IMR-90 (cell line): Measurements from ENCODE around the gene MOV10L1. TPM values are rescaled to one million over a fixed set of nuclear protein-coding genes. Genes with fewer than 3 reads are reported as not detected.

Source experiments
- ATAC-seq: fragments of 200-7000 bp; cut with Tn5 transposase; 2 replicates; pipeline ENCODE4 v1.9.1; 2020; ENCODE audit warnings: low read depth, mild to moderate bottlenecking, moderate library complexity
- BruUV-seq: library from RNA; stranded (reverse); fragments of 400-500 nt; replicated peaks from 2 replicates; lab custom pipeline; 2021; lab: Mats Ljungman, UMichigan
- CTCF ChIA-PET: fragments of 300-600 bp; formaldehyde crosslinking; extraction: SDS; loops from one replicate; lab custom pipeline; 2021; ENCODE audit warnings: antibody characterized with exemption; lab: Yijun Ruan, JAX
- POLR2A ChIA-PET: fragments of 300-600 bp; sonication (Branson Sonifier 250); formaldehyde crosslinking; loops from one replicate; lab custom pipeline; 2022; ENCODE audit warnings: antibody characterized with exemption; ENCODE audit not compliant: unreplicated experiment; lab: Charles Lee
- DNase-seq: peaks from one replicate; pipeline ENCODE4 v3.0.0; 2013
- H2AFZ ChIP-seq: replicated peaks from 2 replicates; pipeline ENCODE3; 2013; ENCODE audit warnings: low read length, mild to moderate bottlenecking; ENCODE audit not compliant: poor library complexity
- H2AK5ac ChIP-seq: 2 replicates; pipeline ENCODE4 v1.6.1; 2013; ENCODE audit warnings: low read depth, low read length, inconsistent platforms
- H2AK9ac ChIP-seq: replicated peaks from 2 replicates; pipeline ENCODE3; 2013; ENCODE audit warnings: mild to moderate bottlenecking, low read depth, low read length, moderate library complexity; ENCODE audit not compliant: poor library complexity
- H2BK120ac ChIP-seq: 2 replicates; pipeline ENCODE4 v1.6.1; 2013; ENCODE audit warnings: low read depth, low read length, inconsistent platforms
- H2BK15ac ChIP-seq: 3 replicates; pipeline ENCODE4 v1.6.1; 2013; ENCODE audit warnings: low read depth, low read length, inconsistent platforms
- H2BK20ac ChIP-seq: 2 replicates; pipeline ENCODE4 v1.6.1; 2013; ENCODE audit warnings: low read depth, mild to moderate bottlenecking, inconsistent platforms, low read length, moderate library complexity
- H2BK5ac ChIP-seq: 2 replicates; pipeline ENCODE4 v1.6.1; 2013; ENCODE audit warnings: mild to moderate bottlenecking, low read depth, low read length, inconsistent platforms; ENCODE audit not compliant: poor library complexity, severe bottlenecking
- H3K14ac ChIP-seq: replicated peaks from 2 replicates; pipeline ENCODE4 v1.6.1; 2013; ENCODE audit warnings: low read depth, low read length, inconsistent platforms
- H3K18ac ChIP-seq: 2 replicates; pipeline ENCODE4 v1.6.1; 2013; ENCODE audit warnings: low read depth, low read length, control low read depth
- H3K23ac ChIP-seq: 2 replicates; pipeline ENCODE4 v1.6.1; 2013; ENCODE audit warnings: low read depth, low read length, inconsistent platforms
- H3K27ac ChIP-seq: 2 replicates; pipeline ENCODE4 v1.5.1; 2013; ENCODE audit warnings: mild to moderate bottlenecking, control low read depth, low read length; ENCODE audit not compliant: insufficient read depth
- H3K27me3 ChIP-seq: 2 replicates; pipeline ENCODE4 v1.6.1; 2013; ENCODE audit warnings: low read length; ENCODE audit not compliant: control insufficient read depth, insufficient read depth
- H3K36me3 ChIP-seq: 2 replicates; pipeline ENCODE4 v1.6.1; 2013; ENCODE audit warnings: low read length, mixed read lengths; ENCODE audit not compliant: control insufficient read depth, insufficient read depth
- H3K4ac ChIP-seq: 2 replicates; pipeline ENCODE4 v1.6.1; 2013; ENCODE audit warnings: low read depth, low read length, inconsistent platforms
- H3K4me1 ChIP-seq: 2 replicates; pipeline ENCODE4 v1.6.1; 2013; ENCODE audit warnings: low read length, mixed read lengths; ENCODE audit not compliant: control insufficient read depth, insufficient read depth
- H3K4me2 ChIP-seq: 2 replicates; pipeline ENCODE4 v1.6.1; 2013; ENCODE audit warnings: low read depth, mild to moderate bottlenecking, control low read depth, low read length, moderate library complexity
- H3K4me3 ChIP-seq: 2 replicates; pipeline ENCODE4 v1.5.1; 2013; ENCODE audit warnings: low read depth, mild to moderate bottlenecking, control low read depth, low read length, moderate library complexity; ENCODE audit not compliant: insufficient read depth
- H3K56ac ChIP-seq: 2 replicates; pipeline ENCODE4 v1.6.1; 2013; ENCODE audit warnings: low read length, inconsistent platforms; ENCODE audit not compliant: insufficient read depth; ENCODE audit errors: extremely low read depth
- H3K79me1 ChIP-seq, 2 experiments: 2 replicates each; pipeline ENCODE4 v1.6.1; 2013; ENCODE audit warnings: low read length in 2 of 2, inconsistent platforms in 1 of 2, low read depth in 1 of 2
- H3K9ac ChIP-seq: 2 replicates; pipeline ENCODE4 v1.6.1; 2013; ENCODE audit warnings: low read depth, low read length, control low read depth
- H3K9me1 ChIP-seq: 2 replicates; pipeline ENCODE4 v1.6.1; 2013; ENCODE audit warnings: low read length, inconsistent platforms; ENCODE audit not compliant: insufficient read depth
- H3K9me3 ChIP-seq: 2 replicates; pipeline ENCODE4 v1.6.1; 2013; ENCODE audit warnings: low read length; ENCODE audit not compliant: control insufficient read depth, insufficient read depth
- H4K20me1 ChIP-seq: 2 replicates; pipeline ENCODE4 v1.6.1; 2013; ENCODE audit warnings: low read length, inconsistent platforms; ENCODE audit not compliant: insufficient read depth
- H4K5ac ChIP-seq: 2 replicates; pipeline ENCODE4 v1.6.1; 2013; ENCODE audit warnings: mild to moderate bottlenecking, low read depth, low read length, control low read depth
- H4K8ac ChIP-seq, 2 experiments: 2 replicates each; pipeline ENCODE4 v1.6.1; 2013; ENCODE audit warnings: low read depth in 2 of 2, low read length in 2 of 2, control low read depth in 1 of 2, inconsistent platforms in 1 of 2
- H4K91ac ChIP-seq: 2 replicates; pipeline ENCODE4 v1.6.1; 2013; ENCODE audit warnings: low read depth, low read length, inconsistent platforms; ENCODE audit not compliant: insufficient read depth
- BHLHE40 ChIP-seq: fragments of 150-350 bp; IDR thresholded peaks from 2 replicates; pipeline ENCODE4 v1.6.1; 2016; ENCODE audit warnings: mild to moderate bottlenecking, low read depth, low read length
- CTCF ChIP-seq: conservative IDR thresholded peaks from 2 replicates; pipeline ENCODE4 v1.5.1; 2012; ENCODE audit warnings: mild to moderate bottlenecking, low read depth, low read length, improper control_type of control experiment
- FOS ChIP-seq: fragments of 150-350 bp; IDR thresholded peaks from 2 replicates; pipeline ENCODE4 v1.6.1; 2016; ENCODE audit warnings: low read depth, low read length
- MXI1 ChIP-seq: IDR thresholded peaks from 2 replicates; pipeline ENCODE4 v1.6.1; 2012; ENCODE audit warnings: low read depth, mild to moderate bottlenecking, low read length, moderate library complexity, borderline replicate concordance
- RAD21 ChIP-seq: IDR thresholded peaks from 2 replicates; pipeline ENCODE4 v1.6.1; 2012; ENCODE audit warnings: low read length, improper control_type of control experiment
- RFX5 ChIP-seq: IDR thresholded peaks from 2 replicates; pipeline ENCODE4 v1.8.0; 2012; ENCODE audit warnings: low read depth, mild to moderate bottlenecking, low read length, moderate library complexity
- SMC3 ChIP-seq: fragments of 150-350 bp; IDR thresholded peaks from 2 replicates; pipeline ENCODE4 v1.6.1; 2016; ENCODE audit warnings: low read depth, mild to moderate bottlenecking, antibody characterized with exemption, low read length, moderate library complexity
- USF2 ChIP-seq: fragments of 150-350 bp; IDR thresholded peaks from 2 replicates; pipeline ENCODE4 v1.6.1; 2017; ENCODE audit warnings: mild to moderate bottlenecking, antibody characterized with exemption, low read length, low read depth
- WGBS, 2 experiments: methylation state at CpG; one replicate each; pipeline versions ENCODE4 v1.1.5 to v1.1.7; 2013; ENCODE audit warnings: missing lambda C conversion rate in 2 of 2; ENCODE audit not compliant: insufficient read length in 1 of 2; ENCODE audit errors: extremely low coverage in 2 of 2; 5-methylcytosine and 5-hydroxymethylcytosine counted together
- dilution Hi-C: fragments of 300-500 bp; cut with HindIII; formaldehyde crosslinking; loops from one replicate; pipeline ENCODE4 v1.14.3; 2018; ENCODE audit warnings: low sequenced_read_pairs; ENCODE audit not compliant: unreplicated experiment
- in situ Hi-C: fragments of 300-500 bp; cut with MboI; formaldehyde crosslinking; loops from 3 replicates; pipeline ENCODE4 v1.14.3; 2019; ENCODE audit warnings: low sequenced_read_pairs, inconsistent platforms, mixed read lengths
- intact Hi-C: fragments of 100-400 bp; cut with micrococcal nuclease; formaldehyde crosslinking; loops from 2 replicates; pipeline ENCODE4 v1.10.0; 2022
- polyA plus RNA-seq, 3 experiments: library from polyadenylated mRNA; depleted of rRNA; stranded (reverse); fragments of >200 nt; gene quantifications; 2 replicates each; pipeline ENCODE4 v1.2.3, GENCODE V29; 2012; ENCODE audit warnings: low replicate concordance in 1 of 3
- total RNA-seq: library from RNA; depleted of rRNA; stranded (reverse); fragments of >200 nt; gene quantifications from 2 replicates; pipeline ENCODE4 v1.2.3, GENCODE V29; 2012

The MOV10L1 gene
- total and polyA plus RNA-seq, 2 of the 4 experiments (the other 2 are of a cell fraction), result 0.72 to 1.4 TPM

GRCh38 chr22:50205781-50206569, 116.2 kb downstream of the MOV10L1 start (continued):
- no peak for TF ChIP-seq RAD21

- DNase-seq (peak; percentile 26), ATAC-seq (0 out of 2 replicates have a peak, but pooled peaks have one; percentile 27)
- Histone ChIP-seq H4K91ac (no peak overlapping the region), H3K27me3 (no peaks in the 10 kb centered on the region), H3K23ac (no peak overlapping the region), H4K5ac (no peak overlapping the region), H3K4me3 (no peak overlapping the region), H3K36me3 (peaks cover 36% of the 10 kb centered on the region), H3K9ac (no peak overlapping the region), H3K18ac (no peak overlapping the region), H2AFZ (peak overlapping the region; percentile 44), H4K20me1 (peaks cover 42% of the 10 kb centered on the region), H2AK5ac (no peak overlapping the region), H3K4ac (no peak overlapping the region), H3K56ac (no peak overlapping the region), H3K4me2 (no peak overlapping the region), H2BK20ac (no peak overlapping the region), H3K9me1 (0 out of 2 replicates have a peak, but pooled peaks cover 2% of the 10 kb centered on the region), H2BK15ac (no peak overlapping the region), H2BK5ac (no peak overlapping the region), H3K27ac (no peak overlapping the region), H3K9me3 (no peaks in the 10 kb centered on the region), H3K4me1 (peaks cover 4% of the 10 kb centered on the region; the same call in 1 of the 2 replicates), H2BK120ac (no peak overlapping the region), H3K79me1 (peaks cover 37 to 75% of the 10 kb centered on the region in 2 experiments), H4K8ac (no peak overlapping the region), H2AK9ac (peak overlapping the region; percentile 20), H3K14ac (no peak overlapping the region)
- intact Hi-C loops (loop anchor here (10.0 kb wide), 1 partner anchor 232 kb away; no protein-coding TSS in a partner anchor), in situ Hi-C loops (loop anchor here (25.0 kb wide), 1 partner anchor 394 kb away; no protein-coding TSS in a partner anchor), dilution Hi-C loops (no loop called here)
- POLR2A ChIA-PET, result no interaction called here
- WGBS, 2 experiments, result 87% methylated on average over 4 of the region's 10 CpGs; no CpG with 5 or more reads in 1 of the 2 experiments
- 0 out of 2 replicates have a peak, but pooled peaks have one; percentile 17 for TF ChIP-seq RAD21
- no peak for TF ChIP-seq FOS
- TF ChIP-seq MXI1, result 0 out of 2 replicates have a peak, but pooled peaks have one; percentile 60
- peak; percentile 36; the same call in 1 of the 2 replicates for TF ChIP-seq USF2
- no peak for TF ChIP-seq SMC3
- TF ChIP-seq RFX5, result no peak
- peak; percentile 43 for TF ChIP-seq CTCF
- TF ChIP-seq BHLHE40, result peak; percentile 24; the same call in 1 of the 2 replicates
- CTCF ChIA-PET, result no interaction called here
- BruUV-seq, result no TSS peak
These were observed 116.8 kb downstream of the MOV10L1 start for GRCh38 chr22:50206599-50206998.
